KG1 (cell line): ENCODE measurements around the gene UBAC1.

Source experiments
- DNase-seq: peaks from one replicate; lab custom pipeline; 2025; lab: John Stamatoyannopoulos, UW

The UBAC1 gene

GRCh38 chr9:135883410-135884089 is 77.6 kb downstream of the UBAC1 start:
- DNase-seq = no peak
